ENCODE measurements around the gene RPP14. TPM values are rescaled to one million over a fixed set of nuclear protein-coding genes. Genes with fewer than 3 reads are reported as not detected.

Gene RPP14
- total RNA-seq, 1 donor: 16.0 TPM

- H3K4me3 ChIP-seq (ENCODE audit: low read depth, low read length): no peak overlapping the region
- no peak for TF ChIP-seq CTCF (IDR thresholded peaks at IDR 0.05; ENCODE audit: insufficient read depth, low read depth, low read length)
- DNase-seq (ENCODE audit: low read depth): no peak
Observed at GRCh38 chr3:58324391-58325390, 18.6 kb downstream of the RPP14 start.

- H3K4me3 ChIP-seq (ENCODE audit: low read depth, low read length): no peak overlapping the region
- DNase-seq (ENCODE audit: low read depth): peak; percentile 72
- TF ChIP-seq CTCF (IDR thresholded peaks at IDR 0.05; ENCODE audit: insufficient read depth, low read depth, low read length): no peak
Observed at GRCh38 chr3:58325525-58325992, 19.5 kb downstream of the RPP14 start.

- no peak for TF ChIP-seq CTCF (IDR thresholded peaks at IDR 0.05; ENCODE audit: insufficient read depth, low read depth, low read length)
- no peak overlapping the region for H3K4me3 ChIP-seq (ENCODE audit: low read depth, low read length)
- no peak for DNase-seq (ENCODE audit: low read depth)
Observed at GRCh38 chr3:58326267-58326900, 20.3 kb downstream of the RPP14 start.

- DNase-seq (ENCODE audit: low read depth): no peak
- no peak for TF ChIP-seq CTCF (IDR thresholded peaks at IDR 0.05; ENCODE audit: insufficient read depth, low read depth, low read length)
- H3K4me3 ChIP-seq (ENCODE audit: low read depth, low read length): no peak overlapping the region
Observed at GRCh38 chr3:58329150-58329921, 23.3 kb downstream of the RPP14 start.

- DNase-seq (ENCODE audit: low read depth): no peak
- no peak for TF ChIP-seq CTCF (IDR thresholded peaks at IDR 0.05; ENCODE audit: insufficient read depth, low read depth, low read length)
- no peak overlapping the region for H3K4me3 ChIP-seq (ENCODE audit: low read depth, low read length)
Observed at GRCh38 chr3:58329922-58330413, 23.9 kb downstream of the RPP14 start.

GRCh38 chr3:58331593-58332152 is 25.6 kb downstream of the RPP14 start:
- H3K4me3 ChIP-seq (ENCODE audit: low read depth, low read length): no peak overlapping the region
- no peak for DNase-seq (ENCODE audit: low read depth)

More at GRCh38 chr3:58331593-58332152, 25.6 kb downstream of the RPP14 start:
- TF ChIP-seq CTCF (IDR thresholded peaks at IDR 0.05; ENCODE audit: insufficient read depth, low read depth, low read length): no peak

All from fibroblast of villous mesenchyme (primary cell).